Stimulated activated CD8-positive, alpha-beta memory T cell treated with anti-CD3 and anti-CD28 coated beads, Interleukin-12 subunit alpha, Interleukin-12 subunit beta, amount 100 ng/mL, for 24 hours (primary cell): Measurements from ENCODE around the gene SCNN1A.

Experiments
- DNase-seq: peaks from one replicate; pipeline ENCODE4 v3.0.0-alpha.2; 2020; ENCODE audit errors: extremely low read depth

The SCNN1A gene

GRCh38 chr12:6318440-6318879 lies 56.9 kb downstream of the SCNN1A start:
- no peak for DNase-seq

- no peak for DNase-seq
Observed at GRCh38 chr12:6317693-6318439, 57.5 kb downstream of the SCNN1A start.

- DNase-seq: no peak
Observed at GRCh38 chr12:6316921-6317692, 58.3 kb downstream of the SCNN1A start.

GRCh38 chr12:6315704-6316597 lies 59.4 kb downstream of the SCNN1A start:
- no peak for DNase-seq

GRCh38 chr12:6315184-6315583 lies 60.2 kb downstream of the SCNN1A start:
- DNase-seq: no peak

GRCh38 chr12:6314776-6315175 lies 60.6 kb downstream of the SCNN1A start:
- DNase-seq: no peak

- no peak for DNase-seq
Observed at GRCh38 chr12:6313326-6313940, 61.9 kb downstream of the SCNN1A start.

GRCh38 chr12:6312529-6313325 lies 62.6 kb downstream of the SCNN1A start:
- no peak for DNase-seq

GRCh38 chr12:6311822-6312528 lies 63.4 kb downstream of the SCNN1A start:
- DNase-seq: no peak

GRCh38 chr12:6310771-6311610 lies 64.4 kb downstream of the SCNN1A start:
- no peak for DNase-seq

GRCh38 chr12:6307529-6307928 lies 67.8 kb downstream of the SCNN1A start:
- DNase-seq: no peak

GRCh38 chr12:6306599-6307220 lies 68.7 kb downstream of the SCNN1A start:
- no peak for DNase-seq

- no peak for DNase-seq
Observed at GRCh38 chr12:6306151-6306550, 69.2 kb downstream of the SCNN1A start.

- no peak for DNase-seq
Observed at GRCh38 chr12:6303071-6303470, 72.3 kb downstream of the SCNN1A start.

GRCh38 chr12:6302621-6303020 lies 72.7 kb downstream of the SCNN1A start:
- DNase-seq: no peak

- no peak for DNase-seq
Observed at GRCh38 chr12:6301721-6302120, 73.6 kb downstream of the SCNN1A start.

GRCh38 chr12:6297170-6297569 lies 78.2 kb downstream of the SCNN1A start:
- no peak for DNase-seq
